22Rv1 (cell line): ENCODE measurements around the gene SLC25A11.

Experiments
- CTCF ChIP-seq: fragments of 450-650 bp; IDR thresholded peaks from 2 replicates; pipeline ENCODE4 v1.5.1; 2017; ENCODE audit warnings: mild to moderate bottlenecking
- ZFX ChIP-seq: fragments of 450-650 bp; IDR thresholded peaks from 2 replicates; pipeline ENCODE4 v1.6.1; 2017; ENCODE audit warnings: antibody characterized with exemption, borderline replicate concordance

- peak; percentile 10; the same call in 1 of the 2 replicates for TF ChIP-seq CTCF
- no peak for TF ChIP-seq ZFX
Measured at GRCh38 chr17:4967539-4968485, 28.0 kb upstream of the SLC25A11 start, which contains the start of gene SPAG7.
